NCI-H524 (cell line): ENCODE measurements around the gene MIGA1.
"Not testable (repeated sequence)": the region's sequence is repeated elsewhere in the genome, so short reads cannot be mapped to it uniquely, and the experiment has no call there.

ENCODE experiments used
- DNase-seq, 2 experiments: peaks; one replicate each; lab custom pipeline; 2025; lab: John Stamatoyannopoulos, UW

Gene MIGA1

GRCh38 chr1:77779529-77780281 lies at the start of gene MIGA1:
TSS of gene MIGA1 (plus strand) at chr1:77779649. CDS start at chr1:77783253, 3,604 bp downstream.
- peak; percentile 83 to 88 for DNase-seq

GRCh38 chr1:77732090-77732489 lies 47.4 kb upstream of the MIGA1 start:
- no peak for DNase-seq

GRCh38 chr1:77739235-77739634 lies 40.2 kb upstream of the MIGA1 start:
- no peak for DNase-seq

GRCh38 chr1:77741316-77741715 lies 38.1 kb upstream of the MIGA1 start:
- no peak for DNase-seq

- DNase-seq, result peak in 1 of 2 experiments; percentile 14
Observed at GRCh38 chr1:77742011-77742555, 37.4 kb upstream of the MIGA1 start.

- no peak for DNase-seq
Observed at GRCh38 chr1:77744576-77744975, 34.9 kb upstream of the MIGA1 start.

- DNase-seq, result not testable (repeated sequence)
Observed at GRCh38 chr1:77749489-77749888, 30.0 kb upstream of the MIGA1 start.

- no peak for DNase-seq
Observed at GRCh38 chr1:77756052-77756754, 23.2 kb upstream of the MIGA1 start.

- DNase-seq, result no peak
Observed at GRCh38 chr1:77757066-77757584, 22.3 kb upstream of the MIGA1 start.

- no peak for DNase-seq
Observed at GRCh38 chr1:77757603-77758002, 21.8 kb upstream of the MIGA1 start.

GRCh38 chr1:77759071-77760028 lies 20.1 kb upstream of the MIGA1 start, which contains the start of gene USP33:
TSS of gene USP33 (minus strand) at chr1:77759852. CDS start at chr1:77741697, 18,155 bp downstream.
- peak; percentile 26 to 81 for DNase-seq

GRCh38 chr1:77762072-77762476 lies 17.4 kb upstream of the MIGA1 start:
- no peak for DNase-seq

- DNase-seq, result no peak
Observed at GRCh38 chr1:77768006-77768405, 11.4 kb upstream of the MIGA1 start.

- no peak for DNase-seq
Observed at GRCh38 chr1:77776007-77776700, 3.3 kb upstream of the MIGA1 start.

GRCh38 chr1:77781683-77782082 lies 2.2 kb downstream of the MIGA1 start:
- no peak for DNase-seq

- no peak for DNase-seq
Observed at GRCh38 chr1:77783141-77783540, 3.7 kb downstream of the MIGA1 start.

- DNase-seq, result not testable (repeated sequence)
Observed at GRCh38 chr1:77786093-77786741, 6.8 kb downstream of the MIGA1 start.

GRCh38 chr1:77794550-77794949 lies 15.1 kb downstream of the MIGA1 start:
- DNase-seq, result no peak

GRCh38 chr1:77796695-77797405 lies 17.4 kb downstream of the MIGA1 start:
- DNase-seq, result no peak

GRCh38 chr1:77797991-77798390 lies 18.5 kb downstream of the MIGA1 start:
- no peak for DNase-seq
